ENCODE measurements around the gene SLC16A8.
"Not testable (repeated sequence)": the region's sequence is repeated elsewhere in the genome, so short reads cannot be mapped to it uniquely, and the experiment has no call there.

SLC16A8 gene

GRCh38 chr22:38088629-38089473 is 4.9 kb upstream of the SLC16A8 start:
- no peak for DNase-seq (ENCODE audit: low read depth in 2 of 2)

- no peak for DNase-seq (ENCODE audit: low read depth in 2 of 2)
Measured at GRCh38 chr22:38087855-38088254, 3.9 kb upstream of the SLC16A8 start.

- DNase-seq (ENCODE audit: low read depth in 2 of 2): no peak
Measured at GRCh38 chr22:38086942-38087341, 3.0 kb upstream of the SLC16A8 start.

GRCh38 chr22:38086001-38086845 is 2.2 kb upstream of the SLC16A8 start:
- DNase-seq (ENCODE audit: low read depth in 2 of 2): no peak

- DNase-seq (ENCODE audit: low read depth in 2 of 2): no peak
Measured at GRCh38 chr22:38085501-38085900, 1.5 kb upstream of the SLC16A8 start.

- no peak for DNase-seq (ENCODE audit: low read depth in 2 of 2)
Measured at GRCh38 chr22:38085056-38085455, 1.1 kb upstream of the SLC16A8 start.

GRCh38 chr22:38082986-38083710 is 836 bp downstream of the SLC16A8 start:
- no peak for DNase-seq (ENCODE audit: low read depth in 2 of 2)

GRCh38 chr22:38081941-38082828 is 1.8 kb downstream of the SLC16A8 start:
- DNase-seq (ENCODE audit: low read depth in 2 of 2): no peak

GRCh38 chr22:38081636-38081940 is 2.4 kb downstream of the SLC16A8 start:
- DNase-seq (ENCODE audit: low read depth in 2 of 2): no peak

GRCh38 chr22:38080850-38081635 is 2.9 kb downstream of the SLC16A8 start:
- DNase-seq (ENCODE audit: low read depth in 2 of 2): no peak

- DNase-seq (ENCODE audit: low read depth in 2 of 2): no peak
Measured at GRCh38 chr22:38080474-38080849, 3.5 kb downstream of the SLC16A8 start.

- DNase-seq (ENCODE audit: low read depth in 2 of 2): no peak
Measured at GRCh38 chr22:38079804-38080203, 4.2 kb downstream of the SLC16A8 start.

- DNase-seq (ENCODE audit: low read depth in 2 of 2): not testable (repeated sequence)
Measured at GRCh38 chr22:38079208-38079607, 4.8 kb downstream of the SLC16A8 start.

- DNase-seq (ENCODE audit: low read depth in 2 of 2): no peak
Measured at GRCh38 chr22:38078046-38078840, 5.7 kb downstream of the SLC16A8 start.

GRCh38 chr22:38077595-38077994 is 6.4 kb downstream of the SLC16A8 start:
- DNase-seq (ENCODE audit: low read depth in 2 of 2): no peak

GRCh38 chr22:38077096-38077495 is 6.9 kb downstream of the SLC16A8 start:
- DNase-seq (ENCODE audit: low read depth in 2 of 2): no peak

- DNase-seq (ENCODE audit: low read depth in 2 of 2): no peak
Measured at GRCh38 chr22:38075961-38076360, 8.0 kb downstream of the SLC16A8 start.

- DNase-seq (ENCODE audit: low read depth in 2 of 2): no peak
Measured at GRCh38 chr22:38075105-38075825, 8.7 kb downstream of the SLC16A8 start.

All from fibroblast of skin of left quadriceps (primary cell).